ENCODE data around the gene DOK7. TPM values are rescaled to one million over a fixed set of nuclear protein-coding genes. Genes with fewer than 3 reads are reported as not detected.

DOK7 gene
- total and polyA plus RNA-seq, 2 donors (not counting 3 experiments of a cell fraction or from before 2014, with no cell fraction given) = not detected

DNA sequence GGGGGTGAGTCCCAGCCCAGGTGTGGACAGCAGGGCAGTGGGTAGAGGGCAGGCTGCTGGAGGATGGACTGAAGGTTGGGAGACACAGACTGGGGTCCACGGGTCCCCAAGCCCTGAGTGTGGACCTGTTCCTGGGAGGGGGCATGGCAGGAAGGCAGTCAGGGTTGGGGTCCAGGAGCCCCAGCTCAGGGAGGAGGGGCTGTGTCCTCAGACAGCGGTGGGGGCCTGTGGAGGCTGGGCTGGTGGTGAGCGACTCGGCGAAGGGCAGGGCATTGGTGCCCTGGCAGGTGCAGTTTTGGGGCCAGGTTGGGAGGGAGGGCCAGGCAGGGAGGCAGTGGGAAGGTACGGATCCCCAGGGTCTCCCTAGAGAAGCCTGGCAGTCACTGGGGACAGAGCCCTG is 34.0 kb downstream of the DOK7 start:
- H4K20me1 ChIP-seq (replicated peaks; ENCODE audit: control insufficient read depth, extremely low read depth, insufficient read depth, low read length) = no peaks in the 10 kb centered on the region
- no peaks in the 10 kb centered on the region for H3K9me1 ChIP-seq (replicated peaks; ENCODE audit: control insufficient read depth, extremely low read depth, insufficient read depth, low read length)
- BruUV-seq (replicated peaks) = no TSS peak
- intact Hi-C loops (cut with micrococcal nuclease) (no loop called here), dilution Hi-C loops (cut with MboI; ENCODE audit: extremely low pct_ligation_motif_present, low sequenced_read_pairs) (no loop called here)
- DNase-seq (ENCODE audit: low read depth, low spot score) = no peak
- FAIRE-seq = no peak
- H3K4me3 ChIP-seq (replicated peaks in 1 of 3; ENCODE audit: insufficient read depth in 1 of 3, low read depth in 1 of 3, low read length in 3 of 3) = no peak overlapping the region
- no peaks in the 10 kb centered on the region for H3K79me2 ChIP-seq (ENCODE audit: control insufficient read depth, insufficient read depth, low read length)
- no peaks in the 10 kb centered on the region for H3K27me3 ChIP-seq (ENCODE audit: control insufficient read depth in 2 of 2, insufficient read depth in 2 of 2, low read length in 2 of 2)
- TF ChIP-seq FOS (IDR thresholded peaks at IDR 0.05; ENCODE audit: borderline replicate concordance, insufficient read depth, low read length) (no peak), EZH2 (IDR thresholded peaks at IDR 0.05; ENCODE audit: borderline replicate concordance, low read depth, low read length, severe bottlenecking) (no peak), MAX (IDR thresholded peaks at IDR 0.05; ENCODE audit: insufficient read depth, insufficient read length) (no peak), CTCF (IDR thresholded peaks at IDR 0.05; ENCODE audit: extremely low read depth in 1 of 2, insufficient read depth in 1 of 2, low read depth in 1 of 2, low read length in 2 of 2) (no peak), POLR2AphosphoS5 (IDR thresholded peaks at IDR 0.05; ENCODE audit: insufficient read depth, low read depth, low read length) (no peak), MYC (IDR thresholded peaks at IDR 0.05; ENCODE audit: low read depth, low read length) (no peak), POLR2A (IDR thresholded peaks at IDR 0.05; ENCODE audit: low read depth, low read length) (no peak), GATA2 (IDR thresholded peaks at IDR 0.05; ENCODE audit: insufficient read depth, insufficient read length, low read depth, low read length) (no peak), JUN (IDR thresholded peaks at IDR 0.05; ENCODE audit: borderline replicate concordance, insufficient read depth, insufficient read length, low read depth) (no peak)
- ChIA-PET CTCF (no interaction called here), POLR2A (no interaction called here)
- no peaks in the 10 kb centered on the region for H3K9me3 ChIP-seq (replicated peaks; ENCODE audit: control insufficient read depth, insufficient read depth, low read length)
- H3K36me3 ChIP-seq (ENCODE audit: control insufficient read depth in 2 of 2, extremely low read depth in 1 of 2, insufficient read depth in 2 of 2, low read length in 2 of 2) = no peaks in the 10 kb centered on the region
- no peak overlapping the region for H3K9ac ChIP-seq (replicated peaks; ENCODE audit: extremely low read depth, insufficient read depth, low read length)
- no peaks in the 10 kb centered on the region for H3K4me1 ChIP-seq (ENCODE audit: control insufficient read depth, extremely low read depth, insufficient read depth, low read length)
- H3K4me2 ChIP-seq (ENCODE audit: insufficient read depth, low read length) = no peak overlapping the region
- H2AFZ ChIP-seq (ENCODE audit: low read depth, low read length) = no peak overlapping the region
- H3K27ac ChIP-seq (ENCODE audit: insufficient read depth, low read depth, low read length) = no peak overlapping the region

All from endothelial cell of umbilical vein (primary cell).